NCI-H1092 treated with DMSO at 0.1 percent for 48 hours (cell line): ENCODE measurements around the gene FAM53A.
"Not testable (repeated sequence)": the region's sequence is repeated elsewhere in the genome, so short reads cannot be mapped to it uniquely, and the experiment has no call there.

Experiments used
- DNase-seq: peaks from one replicate; lab custom pipeline; 2025; lab: John Stamatoyannopoulos, UW

FAM53A gene

GRCh38 chr4:1607436-1608195 is 76.5 kb downstream of the FAM53A start:
- not testable (repeated sequence) for DNase-seq

- DNase-seq, result no peak
Observed at GRCh38 chr4:1604706-1605205, 79.4 kb downstream of the FAM53A start.

DNA sequence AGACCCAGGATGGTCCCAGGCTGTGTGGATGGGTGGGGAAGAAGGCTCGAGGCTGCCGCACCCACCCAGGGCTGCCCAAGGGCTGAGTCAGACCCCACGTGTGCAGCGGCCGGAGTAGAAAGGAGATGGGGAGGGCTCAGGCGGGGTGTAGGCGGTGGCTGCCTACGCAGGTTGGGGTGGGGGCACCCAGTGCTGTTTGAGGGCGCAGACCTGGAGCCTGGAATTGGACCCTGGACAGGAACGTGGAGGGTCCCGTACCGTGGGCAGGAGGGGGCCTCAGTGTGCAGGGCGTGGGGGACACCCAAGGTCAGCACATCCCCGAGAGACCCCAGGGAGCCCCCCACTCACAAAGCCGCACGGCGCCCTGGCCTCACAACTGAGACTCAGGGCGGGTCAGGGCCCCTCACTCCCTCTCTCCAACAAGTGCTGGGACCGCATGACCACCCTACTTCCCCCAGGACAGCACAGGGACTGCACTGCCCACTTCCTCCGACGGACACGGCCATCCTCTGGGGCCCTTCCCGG is 79.9 kb downstream of the FAM53A start:
- no peak for DNase-seq

DNA sequence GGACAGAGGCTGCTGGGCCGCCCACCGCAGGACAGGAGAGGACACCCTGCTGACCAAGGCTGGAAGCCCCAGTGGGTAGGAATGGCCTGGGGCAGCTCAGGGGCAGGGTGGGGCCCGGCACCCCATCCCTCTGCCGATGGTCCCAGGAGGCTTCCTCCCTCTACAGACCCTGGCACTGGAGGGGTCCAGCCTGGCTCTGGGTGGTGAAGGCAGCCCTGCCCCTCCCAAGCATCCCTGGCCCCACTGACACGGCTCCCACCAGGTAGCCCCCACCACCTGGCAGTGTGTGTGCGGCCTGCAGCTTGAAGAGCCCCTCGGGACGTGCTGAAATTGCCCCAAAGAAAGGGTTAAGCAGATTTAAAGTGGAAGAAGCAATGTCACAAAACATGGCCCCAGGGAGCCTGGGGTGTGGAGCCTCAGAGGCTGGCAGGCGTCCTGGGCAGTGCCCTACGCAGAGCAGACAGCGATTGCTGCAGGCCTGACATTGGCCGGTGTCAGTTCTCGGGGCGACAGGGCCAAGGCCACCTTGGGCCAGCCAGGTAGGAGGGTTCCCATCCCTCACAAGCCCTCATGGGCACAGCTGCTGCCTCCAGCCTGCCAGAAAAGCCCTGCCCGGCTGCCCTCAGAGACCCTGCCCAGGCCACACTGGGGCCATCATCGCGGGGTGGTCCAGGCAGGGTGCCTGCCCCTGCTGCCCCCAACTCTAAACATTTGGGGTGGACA is 80.5 kb downstream of the FAM53A start:
- no peak for DNase-seq

- no peak for DNase-seq
Observed at GRCh38 chr4:1602655-1603412, 81.3 kb downstream of the FAM53A start.

DNA sequence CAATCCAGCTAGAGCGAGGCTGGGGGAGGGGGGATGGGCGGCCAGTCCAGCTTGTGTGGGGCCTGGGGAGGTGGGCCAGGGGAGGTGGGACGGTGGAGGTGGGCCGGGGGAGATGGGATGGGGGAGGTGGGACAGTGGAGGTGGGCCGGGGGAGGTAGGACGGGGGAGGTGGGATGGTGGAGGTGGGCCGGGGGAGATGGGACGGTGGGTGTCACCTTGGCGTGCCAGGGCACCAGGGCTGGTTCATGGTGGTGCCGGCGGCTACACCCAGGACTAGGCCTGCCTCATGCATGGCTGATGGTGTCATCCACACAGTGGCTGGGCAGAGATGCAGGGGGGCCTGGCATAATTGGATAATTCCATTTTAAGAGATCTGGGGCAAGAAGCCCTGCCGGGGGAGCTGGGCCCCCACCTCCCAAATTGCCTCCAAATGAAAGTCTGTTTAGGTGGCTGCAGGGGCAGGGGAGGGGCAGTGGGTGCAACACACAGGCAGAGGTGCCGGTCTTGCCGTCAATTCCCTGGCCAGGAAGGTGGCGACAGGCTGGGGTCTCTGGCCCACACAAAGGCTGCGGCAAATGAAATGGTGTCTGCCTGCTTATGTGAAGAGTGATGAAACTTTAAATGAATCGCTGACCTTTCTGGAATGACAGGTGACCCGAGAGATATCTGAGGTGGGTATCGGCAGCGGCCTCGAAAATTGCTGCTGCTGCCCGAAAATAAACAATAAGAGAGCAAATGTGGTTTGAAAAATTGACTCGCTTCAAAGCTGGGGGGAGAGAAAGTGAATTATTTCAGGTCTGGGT is 82.1 kb downstream of the FAM53A start:
- no peak for DNase-seq

DNA sequence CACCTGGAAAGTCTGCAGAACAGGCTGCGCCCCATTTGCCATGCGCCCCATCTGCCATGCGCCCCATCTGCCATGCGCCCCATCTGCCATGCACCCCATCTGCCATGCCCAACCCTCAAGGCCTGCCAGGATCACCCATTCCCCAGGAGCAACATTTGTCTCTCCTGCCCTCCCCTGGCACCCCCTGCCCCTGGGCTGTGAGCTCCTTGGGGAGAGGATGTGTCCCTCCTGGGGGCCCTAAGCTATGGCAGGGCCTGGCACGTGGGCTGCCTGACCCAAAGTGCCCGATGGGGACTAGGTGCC is 82.6 kb downstream of the FAM53A start:
- no peak for DNase-seq

DNA sequence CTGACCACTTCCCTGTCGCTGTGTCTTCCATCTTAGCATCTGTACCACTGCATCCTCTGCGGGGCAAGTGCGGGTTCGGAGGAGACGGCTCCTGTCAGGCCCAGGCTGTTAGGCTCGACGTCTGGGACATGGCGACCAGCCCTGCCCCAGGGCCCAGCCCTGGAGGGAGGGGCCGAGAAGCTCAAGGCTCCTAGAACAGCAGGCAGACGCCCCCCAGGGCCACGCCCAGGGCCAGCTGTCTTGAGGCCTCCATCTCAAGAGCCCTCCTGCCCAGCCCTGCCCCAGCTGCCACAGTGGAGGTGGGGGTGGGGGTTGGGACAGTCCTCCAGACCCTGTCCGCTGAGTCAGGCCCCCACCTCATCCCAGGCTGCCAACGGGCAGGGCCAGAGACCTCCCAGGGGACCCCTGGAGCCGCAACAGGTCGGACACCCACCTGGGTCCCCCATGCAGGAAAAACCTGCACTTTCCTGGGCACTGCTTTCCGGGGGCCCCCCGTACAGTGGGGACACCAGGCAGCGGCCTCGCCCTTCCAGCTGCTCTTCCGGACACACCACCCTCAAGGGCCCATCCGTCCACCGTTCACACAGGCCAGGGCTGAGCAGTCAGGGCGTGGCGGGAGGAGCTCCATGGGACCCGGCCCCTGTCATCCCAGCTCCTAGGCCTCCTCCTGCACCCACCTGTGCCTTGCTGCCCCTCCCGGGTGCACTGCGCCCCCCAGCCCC is 83.1 kb downstream of the FAM53A start:
- DNase-seq, result no peak

DNA sequence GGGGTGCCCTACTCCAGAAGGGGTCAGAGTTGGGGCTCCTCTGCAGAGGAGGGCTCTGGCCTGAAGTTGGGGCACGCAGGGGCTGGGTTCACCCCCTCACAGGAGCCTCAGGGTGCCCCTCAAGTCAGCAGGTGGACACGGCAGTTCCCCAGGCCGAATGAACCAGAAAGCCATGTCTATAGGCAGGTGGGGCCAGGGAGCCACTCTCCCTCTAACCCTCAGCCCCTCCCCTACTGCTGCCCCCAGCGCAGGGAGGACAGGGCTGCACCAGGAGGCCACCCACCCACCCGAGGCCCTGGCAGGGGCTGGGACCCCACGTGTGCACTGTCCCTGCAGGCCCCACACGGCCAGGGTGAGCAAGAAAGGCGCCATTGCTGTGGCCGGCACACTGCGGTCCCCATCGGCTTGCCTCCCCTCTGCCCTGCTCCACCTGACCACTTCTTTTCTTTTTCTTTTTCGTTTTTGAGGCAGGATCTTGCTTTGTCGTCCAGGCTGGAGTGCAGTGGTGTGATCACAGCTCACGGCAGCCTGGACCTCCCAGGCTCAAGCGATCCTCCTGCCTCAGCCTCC is 83.8 kb downstream of the FAM53A start:
- no peak for DNase-seq

DNA sequence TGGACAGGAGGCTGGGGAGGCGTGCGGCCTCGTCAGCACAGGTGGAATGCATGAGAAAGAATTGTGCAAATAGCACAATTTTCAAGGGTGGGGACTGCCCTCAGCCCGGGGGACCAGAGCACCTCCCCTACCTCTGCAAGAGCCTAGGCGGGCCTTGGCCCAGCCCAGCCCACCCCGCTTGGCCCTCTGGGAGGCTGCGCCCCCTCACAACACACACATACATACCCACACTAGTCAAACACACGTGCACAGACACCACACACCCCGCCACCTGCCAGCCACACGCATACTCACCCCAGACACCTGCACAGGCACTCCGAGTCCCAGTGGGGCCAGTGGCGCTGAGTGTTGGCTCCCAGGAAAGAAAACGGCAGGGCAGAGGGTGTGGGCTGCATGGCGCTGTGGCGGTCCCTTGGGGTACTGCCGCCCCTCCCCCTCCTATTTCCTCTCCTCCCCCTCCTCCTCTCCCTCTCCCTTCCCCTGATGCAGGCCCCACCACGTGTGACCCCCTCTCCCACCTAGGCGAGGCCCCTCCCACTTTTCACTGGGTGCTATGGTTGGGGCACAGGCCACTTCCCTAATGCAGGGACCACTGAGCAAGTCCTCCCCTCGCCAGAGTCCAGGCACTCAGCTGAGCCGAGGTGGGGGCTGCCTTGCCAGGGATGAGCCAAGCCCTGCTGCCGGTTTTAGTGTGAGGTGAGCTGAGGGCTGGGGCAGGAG is 84.5 kb downstream of the FAM53A start:
- no peak for DNase-seq

DNA sequence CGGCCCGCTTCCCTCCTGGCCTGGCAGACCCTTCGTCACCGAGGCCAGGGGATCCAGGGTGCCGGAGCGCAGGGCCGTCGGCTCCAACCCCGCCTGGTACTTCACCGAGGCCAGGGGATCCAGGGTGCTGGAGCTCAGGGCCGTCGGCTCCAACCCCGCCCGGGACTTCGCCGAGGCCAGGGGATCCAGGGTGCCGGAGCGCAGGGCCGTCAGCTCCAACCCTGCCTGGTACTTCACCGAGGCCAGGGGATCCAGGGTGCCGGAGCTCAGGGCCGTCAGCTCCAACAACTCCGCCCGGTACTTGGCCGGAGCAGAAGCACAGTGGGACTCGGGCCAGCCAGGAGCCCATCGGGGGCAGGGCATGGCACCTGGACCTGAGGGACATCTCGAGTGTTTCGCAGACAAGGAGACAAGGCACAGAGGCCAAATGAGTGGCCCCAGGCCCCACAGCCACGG is 85.1 kb downstream of the FAM53A start:
- no peak for DNase-seq

GRCh38 chr4:1598206-1599025 is 85.7 kb downstream of the FAM53A start:
- DNase-seq, result no peak

- DNase-seq, result no peak
Observed at GRCh38 chr4:1597021-1597931, 86.8 kb downstream of the FAM53A start.

DNA sequence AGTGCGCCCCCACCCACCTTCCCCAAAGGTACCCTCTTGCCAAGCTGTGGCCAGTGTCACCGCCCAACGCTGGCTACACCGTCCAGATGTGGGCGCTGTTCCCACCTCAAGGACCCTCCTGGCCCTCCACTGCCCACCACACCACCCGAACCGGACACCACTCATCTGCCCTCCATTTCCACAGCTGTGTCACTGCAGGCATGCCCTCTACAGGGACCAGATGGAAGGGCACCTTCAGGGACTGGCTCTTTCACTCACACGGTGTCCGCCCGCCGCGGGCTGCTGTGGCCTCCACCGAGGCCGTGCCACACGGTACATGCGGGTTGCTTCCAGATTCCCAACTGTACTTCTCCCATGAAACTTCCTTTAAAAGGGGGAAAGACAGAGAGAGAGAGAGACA is 87.7 kb downstream of the FAM53A start:
- DNase-seq, result no peak

DNA sequence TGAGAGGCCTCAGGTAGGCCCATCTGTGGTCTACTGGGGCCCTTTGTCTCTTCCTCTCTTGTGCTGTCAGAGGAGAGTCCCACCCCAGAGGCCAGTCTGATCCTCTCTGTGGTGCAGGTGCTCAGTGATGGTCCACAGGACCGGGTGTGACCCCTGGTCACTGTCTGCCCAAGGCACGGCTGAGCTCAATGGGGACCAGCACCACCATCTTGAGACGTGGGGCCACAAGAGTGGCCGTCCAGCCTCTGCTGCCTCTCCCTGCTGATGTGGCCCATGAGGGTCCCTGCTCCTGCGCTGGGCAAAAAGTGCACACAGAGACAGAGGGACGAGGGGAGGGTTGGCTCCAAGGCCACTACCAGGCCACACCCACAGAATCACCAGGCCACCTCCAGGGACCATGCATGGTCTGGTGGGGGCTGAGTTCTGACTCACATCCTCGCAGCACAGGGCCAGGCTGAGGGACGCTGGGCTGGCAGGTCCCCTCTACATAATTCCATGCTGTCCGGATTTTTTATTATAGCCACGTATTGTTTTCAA is 88.3 kb downstream of the FAM53A start:
- DNase-seq, result no peak

- no peak for DNase-seq
Observed at GRCh38 chr4:1594871-1595788, 89.0 kb downstream of the FAM53A start.
